ENCODE results near the gene LRSAM1. TPM values are rescaled to one million over a fixed set of nuclear protein-coding genes. Genes with fewer than 3 reads are reported as not detected.

Gene LRSAM1
- total and polyA plus RNA-seq, 7 donors = 8.3 to 17.7 (median 13.3) TPM

DNA sequence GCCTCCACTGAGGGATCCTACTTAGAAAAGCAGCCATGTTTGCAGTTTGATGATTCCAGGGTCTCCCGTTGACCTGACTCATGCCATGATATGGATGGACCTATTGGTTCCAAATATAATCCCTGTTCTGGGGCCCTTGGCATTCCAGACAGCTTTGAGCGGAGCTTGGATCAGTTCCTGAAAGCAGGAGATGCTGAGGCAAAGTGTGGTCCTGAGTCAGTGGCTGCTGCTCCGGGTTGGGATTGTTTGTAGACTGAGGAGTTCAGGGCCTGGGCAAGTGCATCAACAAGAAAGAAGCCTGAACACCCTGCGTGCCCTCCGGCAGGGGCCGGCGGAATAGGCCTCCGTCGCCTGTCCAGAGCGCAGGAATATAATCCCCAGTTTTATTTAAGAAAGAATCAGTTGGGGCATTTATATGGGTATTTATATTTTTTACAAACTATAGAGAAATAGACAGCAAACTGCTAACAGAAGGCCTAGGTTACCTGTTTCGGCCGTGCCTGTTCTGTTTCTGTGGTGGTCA is 50.6 kb downstream of the LRSAM1 start:
- Histone ChIP-seq H3K4me1 (no peaks in the 10 kb centered on the region), H3K4me3 (no peak overlapping the region), H3K36me3 (ENCODE audit: insufficient read depth in 1 of 2, low read depth in 1 of 2) (peaks cover 2 to 67% of the 10 kb centered on the region in 2 donors), H3K27me3 (ENCODE audit: insufficient read depth in 3 of 3, low read length in 2 of 3) (no peaks in the 10 kb centered on the region), H3K27ac (no peak overlapping the region), H3K9me3 (no peaks in the 10 kb centered on the region)
- 89 to 92% (median 91%) methylated on average over 12 of the region's 12 CpGs for WGBS, 3 donors
- TF ChIP-seq, protein P1, sequence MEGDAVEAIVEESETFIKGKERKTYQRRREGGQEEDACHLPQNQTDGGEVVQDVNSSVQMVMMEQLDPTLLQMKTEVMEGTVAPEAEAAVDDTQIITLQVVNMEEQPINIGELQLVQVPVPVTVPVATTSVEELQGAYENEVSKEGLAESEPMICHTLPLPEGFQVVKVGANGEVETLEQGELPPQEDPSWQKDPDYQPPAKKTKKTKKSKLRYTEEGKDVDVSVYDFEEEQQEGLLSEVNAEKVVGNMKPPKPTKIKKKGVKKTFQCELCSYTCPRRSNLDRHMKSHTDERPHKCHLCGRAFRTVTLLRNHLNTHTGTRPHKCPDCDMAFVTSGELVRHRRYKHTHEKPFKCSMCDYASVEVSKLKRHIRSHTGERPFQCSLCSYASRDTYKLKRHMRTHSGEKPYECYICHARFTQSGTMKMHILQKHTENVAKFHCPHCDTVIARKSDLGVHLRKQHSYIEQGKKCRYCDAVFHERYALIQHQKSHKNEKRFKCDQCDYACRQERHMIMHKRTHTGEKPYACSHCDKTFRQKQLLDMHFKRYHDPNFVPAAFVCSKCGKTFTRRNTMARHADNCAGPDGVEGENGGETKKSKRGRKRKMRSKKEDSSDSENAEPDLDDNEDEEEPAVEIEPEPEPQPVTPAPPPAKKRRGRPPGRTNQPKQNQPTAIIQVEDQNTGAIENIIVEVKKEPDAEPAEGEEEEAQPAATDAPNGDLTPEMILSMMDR (IDR thresholded peaks at IDR 0.05) = no peak
- DNase-seq = peak in 1 of 2 donors; percentile 15
- ATAC-seq = no peak
- intact Hi-C loops (cut with DNase I) = loop anchor here (5.0 kb wide), 3 partner anchors 230 to 420 kb away; partner anchors contain the start of gene ST6GALNAC4 (in 1 of the 2)

DNA sequence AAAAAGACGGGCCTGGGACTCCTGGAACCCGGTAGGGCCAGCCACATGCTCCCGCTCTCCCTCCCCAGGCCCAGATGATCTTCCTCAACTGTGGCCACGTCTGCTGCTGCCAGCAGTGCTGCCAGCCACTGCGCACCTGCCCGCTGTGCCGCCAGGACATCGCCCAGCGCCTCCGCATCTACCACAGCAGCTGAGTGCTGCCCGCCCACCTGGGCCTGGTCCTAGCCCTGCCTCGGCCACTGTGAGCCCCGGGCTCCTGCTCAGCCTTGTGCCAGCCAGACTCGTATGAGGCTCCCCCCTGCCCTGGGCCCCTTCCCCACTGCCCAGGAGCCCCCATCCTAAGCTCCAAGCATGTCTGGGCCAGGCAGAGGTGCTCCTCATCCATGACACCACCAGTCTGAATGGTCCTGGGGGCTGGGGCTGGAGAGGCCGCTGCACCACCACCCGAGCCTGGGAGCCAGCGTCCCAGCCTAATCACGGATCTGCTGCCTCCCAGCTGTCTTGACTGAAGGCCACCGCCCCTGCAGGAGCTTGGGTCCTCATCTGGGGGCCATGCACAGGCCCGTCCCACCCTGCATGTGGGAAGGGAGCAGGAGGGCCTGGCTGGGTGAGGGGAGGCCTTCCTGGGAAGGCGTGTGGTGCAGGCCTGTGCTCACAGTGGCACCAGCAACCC is 51.5 kb downstream of the LRSAM1 start:
- Histone ChIP-seq H3K4me1 (no peaks in the 10 kb centered on the region), H3K9me3 (no peaks in the 10 kb centered on the region), H3K27ac (no peak overlapping the region), H3K4me3 (no peak overlapping the region), H3K36me3 (ENCODE audit: insufficient read depth in 1 of 2, low read depth in 1 of 2) (peaks cover 2 to 61% of the 10 kb centered on the region in 2 donors), H3K27me3 (ENCODE audit: insufficient read depth in 3 of 3, low read length in 2 of 3) (no peaks in the 10 kb centered on the region)
- no peak for ATAC-seq
- WGBS, 3 donors = 83 to 94% (median 83%) methylated on average over 17 to 21 of the region's 21 CpGs
- DNase-seq = no peak
- TF ChIP-seq, protein P1 (IDR thresholded peaks at IDR 0.05) = no peak
- intact Hi-C loops (cut with DNase I) = loop anchor here (5.0 kb wide), 3 partner anchors 229 to 419 kb away; partner anchors contain the start of gene ST6GALNAC4 (in 1 of the 2)

GRCh38 chr9:127503379-127503921 is 52.1 kb downstream of the LRSAM1 start:
- no peaks in the 10 kb centered on the region for H3K9me3 ChIP-seq
- H3K4me3 ChIP-seq = no peak overlapping the region
- no peaks in the 10 kb centered on the region for H3K4me1 ChIP-seq
- WGBS, 3 donors = 88 to 89% (median 88%) methylated on average over 20 of the region's 20 CpGs
- intact Hi-C loops (cut with DNase I) = loop anchor here (5.0 kb wide), 3 partner anchors 229 to 419 kb away; partner anchors contain the start of gene ST6GALNAC4 (in 1 of the 2)
- H3K27ac ChIP-seq = no peak overlapping the region
- no peaks in the 10 kb centered on the region for H3K27me3 ChIP-seq (ENCODE audit: insufficient read depth in 3 of 3, low read length in 2 of 3)
- no peak for DNase-seq
- peaks cover 2 to 55% of the 10 kb centered on the region in 2 donors for H3K36me3 ChIP-seq (ENCODE audit: insufficient read depth in 1 of 2, low read depth in 1 of 2)
- TF ChIP-seq, protein P1 (IDR thresholded peaks at IDR 0.05) = no peak
- peak in 2 of 4 donors; percentile 3 to 12 for ATAC-seq

GRCh38 chr9:127503947-127504886 is 52.9 kb downstream of the LRSAM1 start:
- WGBS, 3 donors = 45 to 56% (median 49%) methylated on average over 25 of the region's 25 CpGs
- peaks cover 2 to 47% of the 10 kb centered on the region in 2 donors for H3K36me3 ChIP-seq (ENCODE audit: insufficient read depth in 1 of 2, low read depth in 1 of 2)
- TF ChIP-seq, protein P1 (IDR thresholded peaks at IDR 0.05) = peak; percentile 82
- no peak overlapping the region for H3K4me3 ChIP-seq
- H3K9me3 ChIP-seq = no peaks in the 10 kb centered on the region
- no peak overlapping the region for H3K27ac ChIP-seq
- no peaks in the 10 kb centered on the region for H3K4me1 ChIP-seq
- ATAC-seq (peak; percentile 81 to 90 (median 85)), DNase-seq (peak; percentile 85 to 92)
- intact Hi-C loops (cut with DNase I) = loop anchor here (1.0 to 5.0 kb wide), 5 partner anchors 79 to 418 kb away; partner anchors contain the start of gene ST6GALNAC4 (in 1 of the 2)
- H3K27me3 ChIP-seq (ENCODE audit: insufficient read depth in 3 of 3, low read length in 2 of 3) = no peaks in the 10 kb centered on the region

Data from psoas muscle (tissue), 8 donors.